HL-60 (cell line): Measurements from ENCODE around the gene AKAP8.

Experiments
- DNase-seq, 2 experiments: peaks; one replicate each; pipeline ENCODE4 v3.0.0-alpha.2; 2010 to 2020; ENCODE audit warnings: low read depth in 1 of 2, low spot score in 1 of 2
- H3K27ac ChIP-seq: fragments of 250-450 bp; sonication (Bioruptor Pico); replicated peaks from 2 replicates; pipeline ENCODE4 v1.5.1; 2020; ENCODE audit warnings: mild to moderate bottlenecking, moderate library complexity
- H3K27me3 ChIP-seq: fragments of 250-450 bp; sonication (Bioruptor Pico); 2 replicates; pipeline ENCODE4 v1.5.1; 2021; ENCODE audit warnings: mild to moderate bottlenecking, moderate library complexity; ENCODE audit not compliant: insufficient read depth, poor library complexity, severe bottlenecking
- H3K4me3 ChIP-seq: replicated peaks from 2 replicates; pipeline ENCODE4 v1.5.1; 2011; ENCODE audit warnings: mild to moderate bottlenecking, control low read depth, low read length; ENCODE audit not compliant: insufficient read depth
- CTCF ChIP-seq: IDR thresholded peaks from one replicate; pipeline ENCODE4 v1.5.1; 2011; ENCODE audit warnings: low read length, control low read depth, inconsistent platforms; ENCODE audit not compliant: insufficient read depth
- GABPA ChIP-seq: IDR thresholded peaks from 2 replicates; pipeline ENCODE4 v1.6.1; 2012; ENCODE audit warnings: low read depth
- POLR2AphosphoS5 ChIP-seq: IDR thresholded peaks from 2 replicates; pipeline ENCODE4 v1.6.1; 2012; ENCODE audit warnings: low read depth
- REST ChIP-seq: IDR thresholded peaks from 2 replicates; pipeline ENCODE4 v1.6.1; 2012; ENCODE audit warnings: low read depth; ENCODE audit not compliant: insufficient replicate concordance
- SPI1 ChIP-seq: IDR thresholded peaks from 2 replicates; pipeline ENCODE4 v1.6.1; 2012; ENCODE audit warnings: low read depth, mild to moderate bottlenecking, borderline replicate concordance

The AKAP8 gene

DNA sequence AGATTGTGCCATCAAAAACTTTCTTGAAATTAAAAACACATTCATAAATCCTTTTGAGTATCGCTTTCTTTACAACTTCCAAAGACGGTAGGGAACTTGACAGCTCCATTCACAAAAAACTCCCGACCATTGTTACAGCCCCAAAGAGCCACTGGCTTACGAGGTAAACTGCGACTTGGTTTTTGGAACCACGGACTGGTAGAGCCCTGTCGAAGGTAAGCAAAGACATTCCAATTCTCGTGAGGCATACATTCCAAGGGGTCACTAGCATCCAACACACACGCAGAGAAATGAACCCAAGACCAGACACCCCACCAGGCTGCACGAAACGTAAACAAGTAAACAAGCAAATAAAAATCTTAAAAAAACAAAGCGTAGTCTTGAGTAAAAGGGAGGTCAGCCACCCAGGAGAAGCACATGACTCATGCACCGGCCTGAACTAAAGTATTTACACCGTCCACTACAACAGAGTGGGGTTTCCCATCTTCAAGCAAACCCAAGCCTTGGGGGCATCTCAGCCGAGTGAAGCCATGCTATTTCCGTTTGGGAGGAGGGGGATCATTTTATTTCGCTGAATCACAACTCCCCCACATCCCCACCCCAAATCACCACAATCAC, 48.7 kb downstream of the AKAP8 start:
- DNase-seq: no peak

GRCh38 chr19:15328312-15328711, 51.3 kb downstream of the AKAP8 start:
- DNase-seq: no peak
- H3K27me3 ChIP-seq: no peaks in the 10 kb centered on the region
- H3K4me3 ChIP-seq: no peak overlapping the region
- no peak overlapping the region for H3K27ac ChIP-seq
- TF ChIP-seq SPI1 (no peak), REST (no peak), GABPA (no peak), CTCF (no peak), POLR2AphosphoS5 (no peak)

More for the DNA sequence above, 48.7 kb downstream of the AKAP8 start:
- H3K27ac ChIP-seq: peak overlapping the region; percentile 84
- no peaks in the 10 kb centered on the region for H3K27me3 ChIP-seq
- H3K4me3 ChIP-seq: peak overlapping the region; percentile 96
- TF ChIP-seq POLR2AphosphoS5 (no peak; the same call in 1 of the 2 replicates), SPI1 (no peak), GABPA (no peak), CTCF (no peak), REST (no peak)

- H3K27ac ChIP-seq: no peak overlapping the region
- TF ChIP-seq CTCF (no peak), POLR2AphosphoS5 (no peak), REST (no peak), GABPA (no peak), SPI1 (no peak)
- H3K27me3 ChIP-seq: no peaks in the 10 kb centered on the region
- H3K4me3 ChIP-seq: no peak overlapping the region
- DNase-seq: no peak
Measured at GRCh38 chr19:15324791-15325519, 54.6 kb downstream of the AKAP8 start.
